ENCODE measurements around the gene HDAC7.

HDAC7 gene

DNA sequence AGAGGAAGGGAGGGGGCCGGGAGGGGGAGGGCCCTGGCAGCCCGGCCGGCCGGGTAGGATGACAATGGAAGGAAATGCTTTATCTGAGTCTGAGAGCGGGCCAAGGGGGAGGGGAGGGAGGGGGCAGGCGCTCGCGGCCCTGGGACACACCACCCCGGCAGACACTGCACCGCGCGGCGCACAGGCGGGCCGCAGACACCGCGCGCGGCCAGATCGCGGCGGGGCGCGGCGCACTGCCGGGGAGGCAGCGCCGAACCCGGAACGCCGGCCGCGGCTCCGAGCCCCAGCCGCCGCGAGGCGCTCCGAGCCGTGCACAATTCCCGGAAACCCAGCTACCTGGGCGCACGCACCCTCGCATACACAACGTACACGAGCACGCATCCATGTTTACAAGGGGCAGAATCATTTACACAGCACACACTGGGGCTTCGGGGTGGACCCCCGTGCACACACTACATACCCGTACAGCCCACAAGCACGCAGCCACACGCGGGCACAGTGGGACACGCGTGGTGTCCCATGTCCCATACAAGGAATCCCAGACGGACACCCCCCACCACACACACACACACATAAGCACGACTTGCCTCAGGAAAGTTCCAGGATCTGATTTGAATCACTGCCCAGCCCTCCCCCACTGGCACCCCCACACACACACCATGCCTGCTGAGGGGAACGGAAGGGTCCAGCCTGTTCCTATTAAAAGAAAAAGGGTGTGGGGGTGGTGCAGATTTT, at the start of gene HDAC7:
Gene HDAC7, minus strand, starts transcription at position 8 of the 735 bp plus-strand sequence. CDS start 118 bp downstream, outside the sequence.
- DNase-seq = no peak

DNA sequence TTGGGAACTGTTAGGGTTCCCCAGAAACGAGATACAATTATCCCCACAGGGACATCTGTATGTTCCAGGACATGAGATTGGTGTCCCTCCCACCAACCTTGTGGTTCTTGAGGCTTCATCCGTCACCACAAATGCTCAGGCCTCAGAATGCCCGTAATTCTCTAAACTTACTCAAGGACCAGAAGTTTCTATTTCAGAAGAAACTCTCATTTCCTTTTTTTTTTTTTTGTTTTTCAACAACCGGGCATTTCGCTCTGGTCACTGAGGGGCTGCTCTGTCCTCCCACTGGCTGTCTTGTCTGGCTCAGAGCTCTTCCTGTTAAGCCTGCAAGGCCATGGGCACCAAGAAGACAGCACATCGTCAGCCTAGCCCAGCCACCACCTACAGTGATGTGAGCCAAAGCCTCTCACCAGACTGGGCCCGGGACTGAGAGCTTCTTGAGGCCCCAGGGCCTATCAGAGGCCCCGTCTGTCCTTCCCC, 48.9 kb upstream of the HDAC7 start:
- no peak for DNase-seq

DNA sequence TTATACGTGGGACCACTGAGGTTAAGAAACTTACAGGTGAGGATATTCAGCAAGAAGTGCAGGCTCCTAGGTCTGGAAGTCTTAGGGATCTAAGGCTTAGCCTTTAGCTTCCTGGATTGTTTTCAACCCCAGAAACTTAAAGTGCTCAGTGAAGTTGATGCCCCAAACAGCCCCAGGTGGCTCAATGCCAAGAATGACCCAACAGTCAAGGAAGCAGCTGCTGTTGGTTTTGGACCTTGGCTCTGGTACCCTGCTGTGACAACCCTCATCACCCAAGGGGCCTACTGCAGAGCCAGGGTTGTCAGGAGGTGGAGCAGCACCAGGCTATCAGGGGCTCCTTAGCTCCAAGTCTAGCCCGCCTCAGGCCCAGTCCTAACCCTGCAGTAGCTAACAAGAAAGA, 48.3 kb upstream of the HDAC7 start:
- no peak for DNase-seq

DNA sequence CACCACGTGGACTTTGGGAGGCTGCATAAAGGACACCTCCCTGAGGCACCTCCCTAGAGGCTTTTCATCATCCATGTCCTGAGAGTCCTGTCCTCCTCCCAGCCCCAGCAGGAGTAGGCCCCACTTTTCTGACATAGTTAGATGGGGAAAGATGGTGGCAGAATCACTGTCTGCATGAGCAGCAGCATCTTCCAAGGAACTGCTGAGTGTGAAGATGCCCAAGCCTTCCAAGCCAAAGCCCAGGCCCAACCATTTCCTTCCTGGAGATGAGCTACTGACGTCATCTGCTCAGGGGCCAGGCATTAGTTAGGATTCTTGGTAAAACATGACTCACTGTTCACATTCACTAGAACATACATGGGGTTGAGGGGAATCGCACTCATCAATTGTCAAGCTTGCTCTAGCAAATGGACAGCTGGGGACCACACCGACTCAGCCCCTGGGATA, 47.8 kb upstream of the HDAC7 start:
- DNase-seq = peak; percentile 24

DNA sequence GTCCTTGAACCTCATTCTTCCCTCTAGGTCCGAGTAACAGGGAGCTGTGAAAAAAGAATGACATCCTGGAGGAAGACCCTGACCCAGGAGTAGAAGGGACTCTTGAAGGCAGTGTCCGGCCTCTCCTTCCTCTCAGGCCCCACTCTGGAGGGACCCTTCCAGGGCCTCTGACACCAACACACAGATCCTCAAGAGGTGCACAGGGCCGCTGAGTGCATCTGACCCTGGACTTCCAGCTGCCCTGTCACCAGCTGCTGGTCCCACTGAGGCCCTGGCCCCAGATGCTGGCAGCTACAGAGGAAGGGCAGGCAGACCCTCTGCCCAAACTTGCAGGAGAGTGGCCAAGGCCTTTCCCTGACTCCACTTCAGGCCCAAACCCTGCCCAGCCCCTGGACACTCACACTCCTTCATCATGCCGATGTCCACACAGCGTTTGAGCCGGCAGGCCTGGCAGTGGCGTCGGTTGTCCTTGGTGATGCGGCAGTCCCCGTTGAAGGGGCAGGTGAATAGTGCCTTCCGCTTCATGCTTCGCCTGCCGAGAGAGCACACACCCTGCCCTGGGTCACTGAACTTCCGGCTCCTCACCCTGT, 45.0 kb upstream of the HDAC7 start:
- DNase-seq = no peak

DNA sequence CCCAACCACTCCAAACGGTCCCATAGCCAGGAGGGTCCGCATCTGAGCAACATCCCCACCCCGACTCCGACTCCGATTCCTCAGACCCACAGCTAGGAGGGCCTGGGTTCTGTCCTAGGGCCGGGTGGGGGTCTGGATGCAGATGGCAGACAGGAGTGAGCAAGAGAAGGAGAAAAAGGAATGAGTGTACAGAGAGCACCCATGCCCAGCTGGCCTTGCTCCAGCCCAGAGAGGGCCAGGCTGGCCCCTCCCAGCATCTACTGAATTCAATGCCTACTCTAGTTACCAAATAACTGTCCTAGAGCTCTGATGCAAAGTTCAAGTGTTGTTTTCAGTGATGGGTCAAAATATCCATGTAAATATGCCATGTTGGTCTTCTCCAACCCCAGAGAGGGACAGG, 44.3 kb upstream of the HDAC7 start:
- no peak for DNase-seq

DNA sequence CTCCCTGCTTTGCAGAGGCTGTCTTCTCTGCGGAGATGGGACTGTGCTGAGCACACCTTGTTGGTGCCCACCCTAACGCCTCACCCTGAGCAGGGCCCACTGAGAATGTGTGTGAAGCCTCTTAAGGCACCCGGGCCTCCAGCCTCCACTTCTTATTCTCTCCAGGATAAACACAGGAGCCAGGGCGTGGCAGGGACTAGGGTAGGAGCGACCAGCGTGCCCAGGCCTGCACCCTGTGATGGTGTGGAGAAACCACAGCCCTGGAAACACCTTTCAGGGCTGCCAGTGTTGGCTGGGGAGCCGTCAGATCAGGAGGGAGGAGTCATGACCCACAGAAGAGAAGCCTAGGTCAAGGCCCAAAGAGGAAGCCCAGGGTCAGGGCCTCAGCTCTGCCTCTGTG, 43.8 kb upstream of the HDAC7 start:
- DNase-seq = no peak

DNA sequence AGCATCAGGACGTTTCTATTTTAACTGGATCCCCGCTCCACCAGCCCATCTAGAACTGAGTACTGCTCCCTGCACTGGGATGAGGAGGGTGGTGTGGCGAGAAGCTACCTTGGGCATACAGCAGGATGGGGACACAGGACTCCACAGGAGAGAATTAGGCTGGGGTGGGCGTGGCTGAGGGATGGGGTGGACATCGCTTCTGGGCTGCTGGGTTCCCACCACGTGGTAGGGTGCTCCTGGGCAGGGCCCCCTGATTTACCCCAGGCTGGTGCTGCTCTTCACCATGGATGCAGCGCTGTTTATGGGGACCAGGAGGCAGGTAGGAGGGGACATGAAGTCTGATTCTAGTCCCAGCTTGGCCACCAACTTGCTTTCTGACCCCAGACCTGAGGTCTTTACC, 43.2 kb upstream of the HDAC7 start:
- no peak for DNase-seq

DNA sequence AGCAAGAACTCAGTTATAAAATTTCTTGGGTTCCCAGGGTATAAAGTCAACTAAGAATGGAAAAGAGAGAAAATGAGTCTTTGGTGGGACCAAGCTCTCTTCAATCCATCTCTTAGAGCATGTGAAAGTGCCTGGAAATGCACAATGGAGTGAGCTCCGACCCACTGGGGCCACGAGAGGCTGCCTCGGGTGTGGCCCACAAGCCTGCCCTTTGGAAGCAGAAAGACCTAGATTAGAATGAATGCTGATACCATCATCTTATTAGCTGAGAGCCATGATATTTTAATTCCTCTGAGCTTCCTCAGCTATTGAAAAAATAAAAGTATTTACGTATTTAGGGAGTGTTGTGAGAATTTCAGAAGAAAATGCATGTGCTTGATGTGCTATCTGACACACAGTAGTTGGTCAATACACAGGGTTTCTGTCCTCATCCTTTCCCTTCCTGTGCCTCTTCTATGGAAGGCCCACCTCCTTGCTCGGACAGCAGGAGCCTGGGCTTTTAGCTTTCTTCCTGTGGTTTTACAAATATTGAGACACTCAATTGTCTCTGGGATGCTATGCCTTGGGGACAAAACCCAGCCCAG, 42.6 kb upstream of the HDAC7 start:
- DNase-seq = no peak

DNA sequence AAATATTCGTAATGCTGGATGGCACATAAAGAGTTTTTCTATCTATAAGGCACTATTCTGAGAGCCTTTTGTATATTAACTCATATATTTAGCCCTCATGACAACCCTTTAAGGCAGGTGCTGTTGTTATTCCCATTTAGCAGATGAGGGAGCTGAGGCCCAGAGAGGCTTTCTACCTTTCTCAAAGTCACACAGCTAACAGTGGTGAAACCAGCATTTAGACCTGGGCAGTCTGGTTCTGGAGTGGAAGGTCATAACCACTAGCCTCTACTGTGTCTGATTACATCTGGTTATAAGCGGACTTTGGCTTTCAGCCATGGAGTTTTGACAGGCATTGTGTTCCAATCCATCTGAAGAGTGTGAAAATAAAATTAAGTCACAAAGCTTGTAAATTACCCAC, 41.2 kb upstream of the HDAC7 start:
- DNase-seq = no peak

DNA sequence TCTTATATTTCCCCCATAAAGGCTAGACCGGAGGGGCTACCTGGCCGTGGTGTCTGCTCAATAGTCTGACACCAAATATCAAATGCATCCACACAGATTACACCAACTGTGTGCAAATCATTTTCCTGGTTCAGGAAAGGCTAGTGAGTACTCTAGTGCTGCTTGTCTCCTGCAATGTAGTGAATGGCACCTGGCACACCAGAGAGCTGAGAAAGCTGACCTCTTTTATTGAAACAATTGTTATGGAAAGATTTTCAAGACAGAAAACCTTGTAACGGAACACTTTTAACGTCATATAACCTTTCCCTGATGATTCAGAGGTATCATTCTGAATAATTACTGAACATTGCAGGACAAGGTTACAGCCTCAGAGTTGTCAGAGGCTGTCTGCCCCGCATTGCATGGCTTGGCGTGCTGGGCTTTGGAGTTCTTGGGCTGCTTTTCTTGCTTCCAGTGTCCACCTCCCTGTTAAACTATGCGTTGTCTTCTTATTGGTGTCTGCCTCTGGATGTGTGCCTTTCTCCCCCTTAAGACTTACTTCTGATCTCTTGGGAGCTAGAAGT, 40.7 kb upstream of the HDAC7 start:
- no peak for DNase-seq

DNA sequence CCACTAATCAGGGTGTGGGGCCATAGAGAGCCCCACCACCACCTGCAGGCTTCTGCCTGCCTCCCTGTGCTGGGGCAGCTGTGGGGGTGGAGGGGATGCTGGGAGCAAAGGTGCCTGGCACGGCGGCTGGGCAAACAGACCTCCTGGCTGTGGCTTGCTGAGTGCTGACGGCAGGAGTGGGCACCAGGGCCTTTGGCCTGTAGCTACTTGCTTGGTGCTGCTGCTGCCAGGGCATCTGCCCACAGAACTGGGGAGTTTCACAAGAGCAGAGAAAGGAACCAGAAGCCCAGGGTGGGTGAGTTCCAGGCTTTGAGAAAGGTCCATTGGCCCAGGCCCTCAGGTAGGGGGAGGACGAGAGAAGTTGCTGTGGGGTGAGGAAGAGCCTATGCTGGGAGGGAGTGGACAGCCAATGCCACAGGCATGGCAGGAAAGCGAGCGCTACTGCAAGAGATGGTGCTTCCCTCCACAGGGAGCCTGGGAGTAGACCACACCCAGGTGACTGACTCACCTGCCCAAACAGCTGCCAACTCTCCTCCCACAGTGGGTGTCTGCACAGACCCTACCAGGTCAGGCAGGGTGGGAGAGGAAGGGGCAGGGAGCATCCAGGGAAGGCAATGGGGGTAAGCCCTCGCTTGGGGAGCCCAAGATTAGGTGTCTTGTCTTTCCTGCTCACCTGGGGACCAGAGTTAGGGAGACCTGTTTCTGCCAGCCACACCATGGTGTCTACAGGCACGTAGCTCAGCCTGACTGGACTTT, 39.0 kb upstream of the HDAC7 start:
- DNase-seq = no peak

DNA sequence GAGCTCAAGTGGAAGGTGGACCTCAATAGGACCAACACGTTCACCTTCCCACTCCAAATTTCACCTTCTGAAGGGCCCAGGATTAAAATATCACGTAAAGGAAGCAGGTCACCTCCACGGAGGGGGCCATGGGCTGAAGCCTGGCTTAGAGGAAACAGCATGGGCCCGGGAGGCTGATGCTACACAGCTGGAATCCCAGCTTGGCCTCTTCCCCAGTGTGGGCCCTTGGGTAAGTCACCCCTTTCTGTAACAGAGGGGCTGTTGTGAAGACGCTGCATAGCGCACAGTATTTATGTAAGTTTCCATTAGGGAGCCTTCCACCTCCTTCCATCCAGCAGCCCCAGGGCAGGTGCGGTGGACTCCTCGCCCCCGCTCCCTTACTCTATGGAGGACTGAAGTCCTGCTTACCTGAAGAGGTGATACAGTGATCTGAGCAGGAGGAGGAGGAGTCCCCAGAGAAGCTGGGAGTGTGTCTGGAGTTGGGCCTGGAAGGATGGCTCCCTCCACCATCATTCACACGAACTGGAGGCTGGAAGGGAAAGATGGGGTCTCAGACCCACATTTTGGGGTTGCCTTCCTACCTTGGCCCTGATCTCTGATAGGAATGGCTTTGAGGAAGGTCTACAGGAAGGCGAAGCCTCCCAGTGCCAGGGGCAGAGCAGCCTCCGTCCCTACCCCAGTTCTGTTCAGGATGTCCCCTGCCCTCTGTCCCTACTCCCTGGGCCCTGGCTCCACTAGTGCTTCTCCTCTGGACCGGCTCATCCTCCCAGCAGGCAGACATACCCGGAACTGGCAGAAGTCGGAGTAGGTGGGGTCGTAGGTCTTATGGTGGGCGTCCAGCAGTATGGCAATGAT, 37.2 kb upstream of the HDAC7 start:
- no peak for DNase-seq

DNA sequence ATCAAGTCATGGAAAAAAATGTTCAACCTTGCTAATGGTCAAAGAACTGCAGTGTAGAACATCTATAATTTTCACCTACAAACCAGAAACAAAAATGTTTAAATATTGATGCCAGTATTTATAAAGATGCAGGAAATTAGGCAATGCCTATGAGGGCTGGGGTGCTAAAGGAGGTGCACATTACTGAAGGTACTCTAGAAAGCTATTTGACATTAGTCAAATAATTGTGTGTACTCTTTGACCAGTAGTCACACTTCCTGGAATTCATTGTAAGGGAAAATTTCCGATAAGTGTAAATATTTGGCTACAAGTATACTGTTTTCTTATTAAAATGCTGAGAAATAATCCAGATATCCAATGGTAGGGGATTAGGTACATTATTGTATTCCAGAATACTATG, 36.4 kb upstream of the HDAC7 start:
- no peak for DNase-seq

DNA sequence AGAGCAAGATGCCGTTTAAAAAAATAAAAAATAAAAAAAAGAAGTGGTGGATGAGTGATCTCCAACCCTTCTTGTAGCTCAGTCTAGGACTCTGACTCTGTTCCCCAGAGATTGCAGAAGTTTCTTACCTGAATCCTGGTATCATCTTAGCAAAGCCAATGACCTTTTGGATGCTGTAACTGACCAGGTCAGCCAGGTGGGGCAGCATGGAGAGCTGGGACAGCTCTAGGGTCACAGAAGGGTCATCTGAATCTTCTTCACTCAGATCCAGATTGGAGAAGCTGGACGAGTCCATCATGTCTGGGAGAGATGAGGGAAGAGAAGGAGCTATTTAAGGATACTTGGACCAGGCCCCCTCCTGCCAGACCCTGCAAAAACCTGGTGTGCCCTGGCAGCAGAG, 35.8 kb upstream of the HDAC7 start:
- no peak for DNase-seq

DNA sequence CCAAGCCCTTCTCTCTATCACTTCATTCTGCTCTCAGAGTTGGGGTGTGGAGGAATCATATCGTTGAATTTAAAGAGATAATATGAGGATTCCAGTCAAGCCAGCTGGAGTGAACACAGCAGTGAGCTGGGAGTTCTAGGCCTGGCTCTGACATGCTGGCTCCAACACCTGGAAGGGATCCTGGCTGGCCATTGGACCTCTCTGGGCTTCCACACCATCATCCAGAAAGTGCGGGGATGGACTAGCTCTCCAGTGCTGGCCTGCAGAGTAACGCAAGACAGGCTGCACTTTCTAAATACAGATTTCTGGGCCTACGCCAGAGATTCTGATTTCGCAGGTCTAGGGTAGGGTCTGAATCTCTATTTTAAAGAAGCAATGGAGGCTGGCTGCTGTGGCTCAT, 34.8 kb upstream of the HDAC7 start:
- no peak for DNase-seq

DNA sequence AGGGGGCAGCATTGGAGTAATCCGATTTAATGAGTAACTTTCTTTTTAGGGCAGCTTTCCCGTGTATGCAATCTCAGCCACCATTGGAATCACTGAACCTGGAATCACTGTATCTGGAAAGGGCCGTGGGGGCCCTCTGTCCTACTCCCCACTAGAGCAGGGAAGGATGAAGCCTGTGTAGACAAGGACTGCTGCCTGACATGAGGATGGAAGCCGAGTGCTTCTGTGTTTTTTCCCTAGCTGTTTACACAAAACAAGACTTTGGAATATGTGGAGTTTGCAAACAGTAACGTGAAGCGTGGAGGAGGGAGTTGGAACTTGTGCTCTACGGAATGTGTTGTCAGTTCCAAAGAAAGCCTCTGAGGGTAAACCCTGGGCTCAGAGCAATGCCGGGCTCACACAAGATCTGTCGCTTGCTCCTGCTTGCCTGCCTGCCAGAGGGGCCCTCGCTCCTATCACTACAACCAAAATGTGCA, 32.4 kb upstream of the HDAC7 start:
- DNase-seq = no peak

DNA sequence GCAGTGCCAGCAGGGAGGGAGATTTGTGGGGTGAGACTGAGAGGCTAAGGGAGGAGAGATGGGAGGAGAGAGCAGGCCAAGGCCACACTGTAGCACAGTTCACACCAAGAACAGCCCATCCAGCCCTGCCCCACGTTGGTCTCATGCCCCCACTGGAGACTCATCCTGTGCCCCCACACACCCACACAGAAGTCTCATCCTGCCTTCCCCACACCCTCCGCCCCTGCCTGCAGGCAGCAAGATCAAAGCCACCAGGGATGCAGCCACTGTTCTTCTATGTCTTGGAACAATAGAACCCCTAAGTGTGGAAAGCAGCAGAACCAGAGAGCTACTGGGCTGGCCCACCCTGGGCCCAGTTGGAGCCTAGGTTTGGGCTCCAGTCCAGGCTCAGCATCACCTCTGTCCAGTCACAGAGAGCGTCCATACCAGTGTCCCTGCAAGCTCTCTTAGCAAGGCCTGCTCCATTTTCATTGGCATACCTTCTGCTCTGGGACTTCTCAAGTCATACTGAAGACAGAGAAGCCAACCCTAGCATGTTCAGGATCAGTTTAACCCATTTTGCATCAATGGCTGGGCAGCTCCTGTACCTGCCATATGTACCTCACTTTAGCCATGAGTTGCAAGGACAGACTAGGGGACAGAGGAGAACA, 31.7 kb upstream of the HDAC7 start:
- DNase-seq = no peak

DNA sequence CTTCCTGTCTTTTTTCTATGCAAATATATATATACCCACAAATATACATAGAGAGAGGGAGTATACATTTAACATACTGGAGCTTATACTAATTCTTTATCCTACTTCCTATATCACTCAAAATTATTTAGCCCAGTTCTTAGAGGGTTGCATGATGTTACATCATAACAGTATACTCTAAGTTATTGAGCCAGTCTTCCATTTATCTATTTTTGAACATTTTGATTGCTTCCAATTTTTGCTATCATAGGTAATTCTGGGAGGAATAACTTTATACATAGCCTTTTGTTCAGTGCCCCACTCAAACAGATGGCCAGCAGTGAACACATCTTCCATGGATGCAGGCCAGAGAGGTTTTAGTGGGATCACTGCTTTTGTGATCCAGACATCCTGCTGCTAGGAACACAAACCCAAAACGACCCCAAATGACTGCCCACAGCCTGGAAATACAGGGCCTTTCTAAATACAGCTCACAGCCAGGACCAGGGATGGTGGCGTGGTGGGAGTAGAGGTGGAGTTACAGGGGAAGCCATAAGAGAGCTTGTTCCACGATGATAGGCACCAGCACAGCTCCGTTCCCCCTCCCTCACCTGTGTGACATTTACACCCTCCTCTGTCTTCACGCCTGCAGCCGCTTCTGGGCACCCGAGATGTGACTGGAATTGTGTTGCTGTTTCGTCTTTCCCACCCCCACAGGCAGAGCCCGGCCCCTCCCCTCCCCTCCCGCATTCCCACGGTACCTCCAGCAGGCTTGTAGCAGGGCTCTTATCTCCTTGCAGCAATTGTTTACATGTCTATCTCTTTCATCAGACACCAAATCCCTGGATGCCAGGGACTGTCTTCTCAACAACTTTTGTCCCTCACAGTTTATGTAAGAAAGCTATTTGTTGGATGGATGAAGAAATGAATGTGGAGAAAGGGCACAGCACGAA, 30.7 kb upstream of the HDAC7 start:
- no peak for DNase-seq

DNA sequence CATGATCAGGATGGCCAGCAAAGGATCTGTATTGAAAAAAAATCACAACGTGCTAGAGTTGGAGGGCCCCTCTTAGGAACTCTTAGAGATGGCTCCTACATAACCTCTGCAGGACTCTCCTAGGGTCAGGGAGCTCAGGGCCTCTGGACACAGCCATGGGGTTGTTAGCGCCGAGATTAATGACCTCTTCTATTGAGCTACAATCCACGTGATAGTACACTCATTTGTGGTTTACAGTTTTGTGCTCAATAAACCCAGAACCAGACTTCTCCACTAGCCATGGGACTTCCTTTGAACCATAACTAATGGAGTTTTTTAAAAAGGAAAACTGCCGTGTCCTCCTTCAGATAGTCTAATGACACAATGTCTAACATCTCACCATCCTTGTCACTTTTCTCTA, 29.6 kb upstream of the HDAC7 start:
- DNase-seq = no peak
